HUDEP-2 (cell line): ENCODE results near the gene PRR5L.

ENCODE experiments used
- DNase-seq, 76 experiments: peaks; one replicate each; lab custom pipeline; 2025; ENCODE audit not compliant: unreplicated experiment in 76 of 76; lab: John Stamatoyannopoulos, UW

The PRR5L gene

GRCh38 chr11:36375353-36376008 lies 79.4 kb downstream of the PRR5L start:
- no peak for DNase-seq

- DNase-seq, result no peak
Measured at GRCh38 chr11:36376009-36376887, 80.2 kb downstream of the PRR5L start.

- no peak for DNase-seq
Measured at GRCh38 chr11:36376888-36377758, 81.0 kb downstream of the PRR5L start.

- DNase-seq, result no peak
Measured at GRCh38 chr11:36377759-36378564, 81.9 kb downstream of the PRR5L start.

GRCh38 chr11:36379653-36380052 lies 83.6 kb downstream of the PRR5L start:
- no peak for DNase-seq

- DNase-seq, result no peak
Measured at GRCh38 chr11:36380296-36381014, 84.4 kb downstream of the PRR5L start.

- DNase-seq, result no peak
Measured at GRCh38 chr11:36381015-36381360, 84.9 kb downstream of the PRR5L start.

GRCh38 chr11:36383195-36383594 lies 87.1 kb downstream of the PRR5L start:
- DNase-seq, result no peak

GRCh38 chr11:36385121-36385970 lies 89.3 kb downstream of the PRR5L start:
- no peak for DNase-seq

GRCh38 chr11:36386411-36386810 lies 90.3 kb downstream of the PRR5L start:
- no peak for DNase-seq

GRCh38 chr11:36388071-36388470 lies 92.0 kb downstream of the PRR5L start:
- no peak for DNase-seq

- DNase-seq, result no peak
Measured at GRCh38 chr11:36388951-36389350, 92.9 kb downstream of the PRR5L start.

- DNase-seq, result no peak
Measured at GRCh38 chr11:36389811-36390210, 93.7 kb downstream of the PRR5L start.

GRCh38 chr11:36390963-36391471 lies 94.9 kb downstream of the PRR5L start:
- no peak for DNase-seq

- DNase-seq, result no peak
Measured at GRCh38 chr11:36392196-36392595, 96.1 kb downstream of the PRR5L start.

GRCh38 chr11:36394056-36394455 lies 98.0 kb downstream of the PRR5L start:
- DNase-seq, result no peak

GRCh38 chr11:36394926-36395325 lies 98.8 kb downstream of the PRR5L start:
- DNase-seq, result no peak

- no peak for DNase-seq
Measured at GRCh38 chr11:36395978-36396736, 100.1 kb downstream of the PRR5L start.
